GM19452 (cell line): ENCODE data around the gene NRCAM.

Experiments
- ATAC-seq: cut with Tn5 transposase; IDR thresholded peaks from one replicate; pipeline ENCODE4 v1.9.1; 2021; ENCODE audit not compliant: unreplicated experiment

NRCAM gene

GRCh38 chr7:108252177-108252576 lies 204.1 kb downstream of the NRCAM start:
- no peak for ATAC-seq

- no peak for ATAC-seq
These were observed 204.5 kb downstream of the NRCAM start for GRCh38 chr7:108251700-108252099.

GRCh38 chr7:108249453-108249852 lies 206.8 kb downstream of the NRCAM start:
- ATAC-seq, result no peak

GRCh38 chr7:108248821-108249220 lies 207.4 kb downstream of the NRCAM start:
- no peak for ATAC-seq

- ATAC-seq, result no peak
These were observed 207.8 kb downstream of the NRCAM start for GRCh38 chr7:108248418-108248817.

GRCh38 chr7:108247614-108248013 lies 208.6 kb downstream of the NRCAM start:
- ATAC-seq, result no peak

GRCh38 chr7:108246227-108246837 lies 209.9 kb downstream of the NRCAM start:
- ATAC-seq, result peak; percentile 74

GRCh38 chr7:108245523-108246226 lies 210.6 kb downstream of the NRCAM start:
- ATAC-seq, result no peak

- ATAC-seq, result no peak
These were observed 212.1 kb downstream of the NRCAM start for GRCh38 chr7:108244110-108244509.

- no peak for ATAC-seq
These were observed 216.6 kb downstream of the NRCAM start for GRCh38 chr7:108239501-108240225.

- ATAC-seq, result no peak
These were observed 219.4 kb downstream of the NRCAM start for GRCh38 chr7:108236681-108237415.

- ATAC-seq, result no peak
These were observed 220.7 kb downstream of the NRCAM start for GRCh38 chr7:108235451-108236061.

GRCh38 chr7:108234971-108235450 lies 221.2 kb downstream of the NRCAM start:
- ATAC-seq, result no peak

GRCh38 chr7:108234281-108234680 lies 222.0 kb downstream of the NRCAM start:
- no peak for ATAC-seq

GRCh38 chr7:108232076-108232475 lies 224.2 kb downstream of the NRCAM start:
- ATAC-seq, result no peak

- no peak for ATAC-seq
These were observed 225.0 kb downstream of the NRCAM start for GRCh38 chr7:108231221-108231620.

GRCh38 chr7:108227366-108227765 lies 228.9 kb downstream of the NRCAM start:
- ATAC-seq, result no peak

- ATAC-seq, result no peak
These were observed 229.4 kb downstream of the NRCAM start for GRCh38 chr7:108226816-108227299.

GRCh38 chr7:108225531-108226181 lies 230.6 kb downstream of the NRCAM start:
- no peak for ATAC-seq

GRCh38 chr7:108224387-108224786 lies 231.8 kb downstream of the NRCAM start:
- ATAC-seq, result no peak
